ENCODE measurements around the gene TLCD5. TPM values are rescaled to one million over a fixed set of nuclear protein-coding genes. Genes with fewer than 3 reads are reported as not detected.
A peak's percentile ranks its signal among the peaks of the same experiment; 100 is the strongest.

TLCD5 gene
- total RNA-seq, 1 experiment from 2014 or later, result 6.2 TPM

GRCh38 chr11:120318906-120319305 is 6.2 kb upstream of the TLCD5 start:
- Histone ChIP-seq H3K9ac (ENCODE audit: low read length) (no peak overlapping the region), H3K27ac (ENCODE audit: low read length) (no peak overlapping the region), H3K4me1 (ENCODE audit: insufficient read depth, low read length) (peaks cover 28% of the 10 kb centered on the region), H3K4me3 (ENCODE audit: low read length) (no peak overlapping the region), H2AFZ (ENCODE audit: low read length) (no peak overlapping the region), H3K4me2 (ENCODE audit: low read length) (no peak overlapping the region), H3K79me2 (ENCODE audit: low read length) (no peaks in the 10 kb centered on the region), H3F3A (ENCODE audit: low read length, unreplicated experiment) (no peaks in the 10 kb centered on the region), H3K9me3 (ENCODE audit: low read length) (no peaks in the 10 kb centered on the region), H3K9me2 (replicated peaks; ENCODE audit: low read length) (no peaks in the 10 kb centered on the region), H4K20me1 (ENCODE audit: low read length) (no peaks in the 10 kb centered on the region), H3K27me3 (ENCODE audit: low read length) (no peaks in the 10 kb centered on the region), H3K36me3 (ENCODE audit: low read depth, low read length) (no peaks in the 10 kb centered on the region)
- no TSS peak for BruUV-seq (replicated peaks)
- no peak for TF ChIP-seq CTCF (conservative IDR thresholded peaks at IDR 0.05; ENCODE audit: low read depth, low read length)
- TF ChIP-seq EZH2 (IDR thresholded peaks at IDR 0.05; ENCODE audit: low read length, unreplicated experiment), result no peak
- no peak for TF ChIP-seq EZH2phosphoT487 (IDR thresholded peaks at IDR 0.05; ENCODE audit: borderline replicate concordance, low read length)
- POLR2A ChIA-PET (ENCODE audit: unreplicated experiment), result no interaction called here
- intact Hi-C loops (cut with micrococcal nuclease), result no loop called here
- ATAC-seq (no peak), DNase-seq (no peak)
- CTCF ChIA-PET, result no interaction called here

DNA sequence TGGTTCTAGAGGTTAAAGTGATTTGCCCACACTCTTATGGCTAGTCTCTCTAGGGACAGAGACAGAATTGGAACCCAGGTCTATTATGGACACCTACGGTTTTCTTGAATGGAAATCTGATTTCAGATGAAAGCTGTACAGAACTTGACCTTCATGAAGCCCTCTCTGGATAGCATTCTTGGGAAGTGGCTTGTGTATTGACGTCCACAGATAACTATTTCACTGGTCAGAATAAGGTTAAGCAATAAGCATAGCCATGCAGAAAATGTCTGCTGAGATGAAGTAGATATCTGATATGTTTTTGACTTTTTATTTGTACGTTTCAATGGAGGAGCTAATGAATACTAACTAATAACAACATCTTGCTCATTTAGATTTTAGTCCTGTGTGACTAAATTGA is 1.1 kb downstream of the TLCD5 start:
- ChIA-PET POLR2A (ENCODE audit: unreplicated experiment) (interaction anchor here (0.6 kb wide), 1 partner anchor 23 kb away, joined by 10 read pairs; no protein-coding TSS in a partner anchor), CTCF (no interaction called here)
- Histone ChIP-seq H4K20me1 (ENCODE audit: low read length) (no peaks in the 10 kb centered on the region), H3K9me2 (replicated peaks; ENCODE audit: low read length) (no peaks in the 10 kb centered on the region), H3K27ac (ENCODE audit: low read length) (no peak overlapping the region), H3K4me2 (ENCODE audit: low read length) (peak overlapping the region; percentile 87), H3K9ac (ENCODE audit: low read length) (peak overlapping the region; percentile 69; the same call in 1 of the 2 replicates), H3K9me3 (ENCODE audit: low read length) (no peaks in the 10 kb centered on the region), H3K27me3 (ENCODE audit: low read length) (no peaks in the 10 kb centered on the region), H3K4me3 (ENCODE audit: low read length) (peak overlapping the region; percentile 72), H3F3A (ENCODE audit: low read length, unreplicated experiment) (peaks cover 5% of the 10 kb centered on the region), H3K4me1 (ENCODE audit: insufficient read depth, low read length) (peaks cover 31% of the 10 kb centered on the region), H2AFZ (ENCODE audit: low read length) (no peak overlapping the region), H3K36me3 (ENCODE audit: low read depth, low read length) (peaks cover 4% of the 10 kb centered on the region; the same call in 1 of the 2 replicates), H3K79me2 (ENCODE audit: low read length) (peaks cover 11% of the 10 kb centered on the region)
- DNase-seq (no peak), ATAC-seq (no peak)
- no peak for TF ChIP-seq CTCF (conservative IDR thresholded peaks at IDR 0.05; ENCODE audit: low read depth, low read length)
- TF ChIP-seq EZH2phosphoT487 (IDR thresholded peaks at IDR 0.05; ENCODE audit: borderline replicate concordance, low read length), result no peak
- intact Hi-C loops (cut with micrococcal nuclease), result no loop called here
- no TSS peak for BruUV-seq (replicated peaks)

- no peaks in the 10 kb centered on the region for H3K9me2 ChIP-seq (replicated peaks; ENCODE audit: low read length)
- ATAC-seq, result peak; percentile 7; the same call in 1 of the 2 replicates
- no peaks in the 10 kb centered on the region for H3K9me3 ChIP-seq (ENCODE audit: low read length)
- H3K79me2 ChIP-seq (ENCODE audit: low read length), result peaks cover 11% of the 10 kb centered on the region
- peaks cover 5% of the 10 kb centered on the region for H3F3A ChIP-seq (ENCODE audit: low read length, unreplicated experiment)
- H3K4me3 ChIP-seq (ENCODE audit: low read length), result no peak overlapping the region
- H4K20me1 ChIP-seq (ENCODE audit: low read length), result no peaks in the 10 kb centered on the region
- peaks cover 4% of the 10 kb centered on the region; the same call in 1 of the 2 replicates for H3K36me3 ChIP-seq (ENCODE audit: low read depth, low read length)
- no peak overlapping the region for H3K27ac ChIP-seq (ENCODE audit: low read length)
- H2AFZ ChIP-seq (ENCODE audit: low read length), result no peak overlapping the region
- no peaks in the 10 kb centered on the region for H3K27me3 ChIP-seq (ENCODE audit: low read length)
- H3K9ac ChIP-seq (ENCODE audit: low read length), result no peak overlapping the region
- H3K4me1 ChIP-seq (ENCODE audit: insufficient read depth, low read length), result peaks cover 37% of the 10 kb centered on the region
- ChIA-PET CTCF (no interaction called here), POLR2A (ENCODE audit: unreplicated experiment) (no interaction called here)
- no peak for TF ChIP-seq EZH2 (IDR thresholded peaks at IDR 0.05; ENCODE audit: low read length, unreplicated experiment)
- TF ChIP-seq EZH2phosphoT487 (IDR thresholded peaks at IDR 0.05; ENCODE audit: borderline replicate concordance, low read length), result no peak
- no peak for TF ChIP-seq CTCF (conservative IDR thresholded peaks at IDR 0.05; ENCODE audit: low read depth, low read length)
- no TSS peak for BruUV-seq (replicated peaks)
- H3K4me2 ChIP-seq (ENCODE audit: low read length), result peak overlapping the region; percentile 87
- intact Hi-C loops (cut with micrococcal nuclease), result no loop called here
- peak; percentile 64 for DNase-seq
Measured at GRCh38 chr11:120326845-120327281, 1.8 kb downstream of the TLCD5 start.
